Stomach (tissue), 4 donors: ENCODE data around the gene TMOD4.

Experiments used
- CTCF ChIP-seq, 7 experiments: fragments of 450-650 bp in 4 of 7; fragments of 200-600 bp in 3 of 7; sonication (generic) in 3 of 7; IDR thresholded peaks; one replicate each; pipeline ENCODE4 v1.5.1; 2016 to 2019; ENCODE audit warnings: antibody characterized with exemption in 7 of 7, control low read depth in 2 of 7, mild to moderate bottlenecking in 1 of 7
- EP300 ChIP-seq: sonication (generic); formaldehyde crosslinking; IDR thresholded peaks from one replicate; pipeline ENCODE4 v1.6.1; 2017; ENCODE audit warnings: antibody characterized with exemption
- POLR2A ChIP-seq, 4 donors: fragments of 450-650 bp; IDR thresholded peaks; one replicate each; pipeline ENCODE4 v1.6.1; 2016; ENCODE audit warnings: antibody characterized with exemption in 4 of 4, control low read depth in 2 of 4, mild to moderate bottlenecking in 1 of 4, moderate library complexity in 1 of 4
- POLR2AphosphoS5 ChIP-seq, 3 donors: sonication (generic); formaldehyde crosslinking; IDR thresholded peaks; one replicate each; pipeline ENCODE4 v1.6.1; 2016; ENCODE audit warnings: antibody characterized with exemption in 3 of 3

GRCh38 chr1:151193304-151193703, 17.5 kb upstream of the TMOD4 start:
- no peak for TF ChIP-seq CTCF (IDR thresholded peaks at IDR 0.05)
- no peak for TF ChIP-seq POLR2AphosphoS5 (IDR thresholded peaks at IDR 0.05)
- no peak for TF ChIP-seq EP300
- no peak for TF ChIP-seq POLR2A (IDR thresholded peaks at IDR 0.05)
